HG03378 (cell line): ENCODE measurements around the gene CLDN2.
"Not testable (repeated sequence)": the region's sequence is repeated elsewhere in the genome, so short reads cannot be mapped to it uniquely, and the experiment has no call there.

ENCODE experiments used
- ATAC-seq: cut with Tn5 transposase; IDR thresholded peaks from one replicate; pipeline ENCODE4 v1.9.1; 2021; ENCODE audit warnings: mild to moderate bottlenecking, moderate library complexity; ENCODE audit not compliant: unreplicated experiment

Gene CLDN2, protein sequence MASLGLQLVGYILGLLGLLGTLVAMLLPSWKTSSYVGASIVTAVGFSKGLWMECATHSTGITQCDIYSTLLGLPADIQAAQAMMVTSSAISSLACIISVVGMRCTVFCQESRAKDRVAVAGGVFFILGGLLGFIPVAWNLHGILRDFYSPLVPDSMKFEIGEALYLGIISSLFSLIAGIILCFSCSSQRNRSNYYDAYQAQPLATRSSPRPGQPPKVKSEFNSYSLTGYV

DNA sequence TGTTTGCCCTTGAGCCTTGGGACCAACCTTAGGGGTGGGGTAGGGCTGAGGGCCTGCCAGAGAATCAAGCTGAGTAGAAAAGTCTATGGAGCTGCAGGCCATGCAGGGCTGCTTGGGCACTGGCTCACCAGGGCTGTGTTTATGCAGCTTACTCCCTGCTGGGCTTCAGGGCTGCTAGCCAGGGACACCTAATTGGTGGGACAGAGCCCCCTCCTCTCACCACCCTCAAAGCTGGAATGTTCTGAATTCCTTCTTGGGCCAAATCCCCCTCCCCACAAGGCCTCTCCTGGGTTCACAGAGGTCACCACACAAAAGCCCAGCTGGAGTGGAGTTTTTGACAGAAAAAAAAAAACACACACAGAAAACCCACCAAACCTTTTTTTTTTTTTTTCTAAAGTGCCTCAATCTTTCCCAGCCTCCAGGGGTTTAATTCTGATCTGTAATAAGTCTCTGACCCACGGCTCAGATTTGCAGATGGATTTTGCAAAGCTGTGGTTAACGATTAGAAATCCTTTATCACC lies at the start of gene CLDN2:
TSS of gene CLDN2 (plus strand) at position 471 of the 521 bp plus-strand sequence. CDS start 7,827 bp downstream, outside the sequence.
- no peak for ATAC-seq

DNA sequence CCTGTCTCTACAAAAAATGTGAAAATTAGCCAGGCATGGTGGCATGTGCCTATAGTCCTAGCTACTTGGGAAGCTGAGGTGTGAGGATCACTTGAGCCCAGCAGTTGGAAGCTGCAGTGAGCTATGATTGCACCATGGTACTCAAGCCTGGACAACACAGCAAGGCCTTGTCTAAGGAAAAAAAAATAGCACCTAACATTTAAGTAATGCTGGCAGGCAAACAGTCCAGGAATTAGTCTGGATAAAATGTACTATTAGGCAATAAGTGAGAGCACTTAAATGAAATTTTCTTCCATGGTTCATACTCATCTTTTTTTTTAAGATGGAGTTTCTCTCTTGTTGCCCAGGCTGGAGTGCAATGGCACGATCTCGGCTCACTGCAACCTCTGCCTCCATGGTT lies 47.4 kb upstream of the CLDN2 start:
- not testable (repeated sequence) for ATAC-seq

DNA sequence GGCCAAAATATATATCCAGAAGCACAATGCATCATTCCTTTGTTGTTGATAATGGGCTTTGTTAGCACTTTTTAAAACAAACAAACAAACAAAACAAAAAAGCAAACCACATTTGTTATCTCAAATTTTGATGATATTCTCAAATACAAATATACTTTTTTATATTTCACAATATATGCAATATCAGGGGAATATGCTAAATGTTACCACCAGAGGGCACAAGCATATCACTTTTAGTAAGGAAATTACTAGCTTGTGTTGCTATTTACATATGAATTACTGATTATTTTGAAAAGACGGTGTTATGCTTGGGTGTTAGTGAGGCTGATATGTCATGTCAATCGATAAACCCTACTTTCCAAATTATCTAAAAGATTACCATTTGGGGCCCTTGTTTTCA lies 46.1 kb upstream of the CLDN2 start:
- ATAC-seq = no peak

DNA sequence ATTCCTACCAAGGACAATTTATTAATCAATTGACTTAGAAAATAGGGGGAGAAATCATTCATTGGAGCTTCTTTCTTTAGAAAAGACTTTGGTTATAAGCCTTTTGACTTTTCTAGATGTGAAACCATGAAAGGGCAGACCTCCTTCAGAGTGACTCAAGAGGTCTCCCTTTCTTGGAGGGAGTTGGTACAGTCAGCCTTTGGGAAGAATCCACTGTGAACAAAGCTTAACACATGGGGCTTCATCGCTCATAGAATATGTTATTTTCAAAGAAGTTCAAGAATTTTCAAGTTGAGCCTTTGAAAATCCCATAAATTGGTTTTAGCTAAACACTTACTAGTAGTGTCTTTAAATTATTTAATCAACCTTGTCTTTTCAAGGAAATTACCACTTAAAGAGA lies 45.1 kb upstream of the CLDN2 start:
- no peak for ATAC-seq

DNA sequence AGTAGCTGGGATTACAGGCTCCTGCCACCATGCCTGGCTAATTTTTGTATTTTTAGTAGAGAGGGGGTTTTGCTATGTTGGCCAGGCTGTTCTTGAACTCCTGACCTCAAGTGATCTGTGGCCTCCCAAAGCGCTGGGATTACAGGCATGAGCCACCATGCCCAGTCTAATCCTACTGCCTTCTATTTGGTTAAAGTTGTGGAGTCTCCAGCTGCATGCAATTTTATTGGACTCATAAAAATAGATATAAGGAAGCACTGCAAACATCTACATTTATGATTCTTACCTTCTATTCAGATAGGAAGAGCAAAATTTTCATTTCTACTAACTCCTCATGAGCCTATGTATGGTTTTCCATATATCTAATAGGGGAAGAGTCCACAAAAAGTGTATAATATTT lies 30.7 kb upstream of the CLDN2 start:
- ATAC-seq = no peak

DNA sequence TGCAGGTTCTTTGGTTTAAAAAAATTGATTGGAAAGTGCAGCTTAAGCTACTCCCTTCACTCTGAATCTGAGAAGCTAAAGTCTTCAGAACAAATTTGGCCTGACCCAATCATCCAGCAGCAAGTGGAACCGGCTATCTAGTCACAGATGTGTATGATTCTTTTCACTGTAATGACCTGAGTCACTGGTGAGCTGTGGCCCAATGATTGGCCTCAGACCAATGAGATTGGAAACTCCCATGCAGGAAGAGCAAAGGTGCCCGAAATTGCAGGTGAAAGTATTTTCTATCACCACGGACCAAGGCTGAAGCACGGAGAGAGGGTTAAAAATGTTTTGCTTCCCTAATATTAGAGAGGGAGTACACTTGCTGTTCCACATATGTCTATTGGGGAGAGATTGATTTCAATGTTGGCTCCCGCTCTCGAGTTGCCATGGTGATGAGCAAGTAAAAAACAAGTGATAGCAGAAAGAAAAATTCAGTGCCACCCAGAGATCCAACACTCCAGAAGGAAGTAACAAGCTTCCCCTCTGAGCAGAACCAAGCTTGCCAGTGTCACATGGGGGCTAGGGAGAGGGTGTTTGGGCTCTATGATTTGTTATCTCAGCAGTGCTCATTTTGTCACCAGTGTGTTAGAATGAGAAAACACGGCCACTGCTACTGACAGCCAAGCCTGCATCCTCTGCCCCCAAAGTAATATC lies 28.3 kb upstream of the CLDN2 start:
- no peak for ATAC-seq

DNA sequence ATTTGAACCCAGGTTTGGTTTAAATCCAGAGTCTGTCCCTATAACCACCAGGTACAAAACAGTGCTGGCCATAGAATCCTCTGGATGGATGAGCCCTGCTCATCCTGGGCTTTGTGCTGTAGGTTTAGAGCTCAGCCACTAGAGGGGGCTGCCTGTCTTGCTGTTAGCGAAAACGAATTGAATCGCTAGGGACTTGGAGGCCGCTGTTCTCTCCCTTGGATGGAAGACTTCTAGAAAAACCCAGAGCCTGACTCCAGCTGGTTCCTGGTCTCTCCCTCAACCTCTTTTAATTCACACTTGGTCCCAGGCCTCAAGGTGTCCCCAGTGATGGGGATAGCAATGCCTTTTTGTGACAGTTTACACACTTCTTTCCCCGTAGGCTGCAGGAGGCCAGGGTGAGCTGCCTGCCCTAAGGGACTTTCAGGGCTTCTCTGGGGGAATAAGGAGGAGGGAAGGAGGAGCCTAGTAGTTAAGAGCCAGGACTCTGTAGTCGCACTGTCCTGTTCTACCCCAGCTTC lies 25.8 kb upstream of the CLDN2 start:
- peak; percentile 53 for ATAC-seq

DNA sequence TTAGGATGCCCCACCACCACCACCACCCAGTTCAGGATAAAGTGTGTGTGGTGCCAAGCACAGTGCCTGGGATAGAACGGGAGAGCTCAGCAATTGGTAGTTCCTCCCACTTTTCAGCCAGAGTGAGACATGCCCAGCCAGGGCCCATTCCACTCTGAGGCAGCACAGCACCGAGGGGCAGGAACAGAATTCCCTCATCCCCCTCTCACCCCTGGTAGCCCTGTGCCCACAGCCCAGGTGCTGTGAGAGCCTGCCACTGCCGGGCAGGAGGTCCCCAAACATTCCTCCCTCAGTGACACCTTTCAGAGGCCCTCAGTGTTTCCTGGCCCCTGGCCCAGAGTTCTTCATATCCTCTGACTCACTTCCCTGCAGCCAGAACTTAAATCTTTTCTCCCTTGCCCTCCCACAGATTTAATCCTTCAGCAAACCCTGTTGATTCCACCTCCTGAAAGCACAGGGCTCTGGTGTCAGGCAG lies 25.2 kb upstream of the CLDN2 start:
- ATAC-seq = no peak

DNA sequence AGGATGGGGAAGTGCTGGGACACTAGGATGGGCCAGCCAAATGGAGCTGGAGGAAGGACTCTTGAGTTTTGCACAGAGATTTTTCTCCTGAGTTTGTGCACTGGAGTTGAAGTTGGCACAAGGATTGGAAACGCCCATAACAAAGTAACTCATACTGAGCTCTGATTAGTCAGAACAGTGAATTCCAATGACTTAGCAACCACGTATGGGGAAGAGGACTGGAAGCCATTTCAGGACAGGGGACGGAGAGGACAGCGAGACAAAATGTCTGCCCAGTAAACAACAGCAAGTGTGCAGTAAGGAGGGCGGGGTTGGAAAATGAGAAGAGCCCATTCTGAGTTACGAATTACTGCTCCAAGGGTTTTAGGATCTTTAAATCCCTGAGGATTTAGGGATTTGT lies 22.9 kb upstream of the CLDN2 start:
- no peak for ATAC-seq

DNA sequence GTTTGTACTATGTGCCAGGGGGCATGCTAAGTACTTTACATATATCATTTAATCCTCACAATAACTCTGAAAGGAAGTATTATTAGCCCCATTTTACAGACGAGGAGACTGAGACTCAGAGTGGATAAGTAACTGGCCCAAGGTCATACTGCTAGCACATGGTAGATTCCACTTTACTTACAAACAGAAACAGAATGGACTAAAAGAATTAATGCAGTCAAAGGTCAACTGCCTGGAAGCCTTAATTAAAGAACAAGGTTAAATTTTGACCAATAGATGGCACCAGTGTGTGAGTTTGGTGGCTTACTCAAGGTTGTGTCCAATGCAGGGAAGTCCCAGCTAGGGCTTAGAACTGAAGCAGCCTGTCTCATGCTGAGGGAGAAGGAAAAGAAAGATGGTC lies 21.7 kb upstream of the CLDN2 start:
- peak; percentile 72 for ATAC-seq

DNA sequence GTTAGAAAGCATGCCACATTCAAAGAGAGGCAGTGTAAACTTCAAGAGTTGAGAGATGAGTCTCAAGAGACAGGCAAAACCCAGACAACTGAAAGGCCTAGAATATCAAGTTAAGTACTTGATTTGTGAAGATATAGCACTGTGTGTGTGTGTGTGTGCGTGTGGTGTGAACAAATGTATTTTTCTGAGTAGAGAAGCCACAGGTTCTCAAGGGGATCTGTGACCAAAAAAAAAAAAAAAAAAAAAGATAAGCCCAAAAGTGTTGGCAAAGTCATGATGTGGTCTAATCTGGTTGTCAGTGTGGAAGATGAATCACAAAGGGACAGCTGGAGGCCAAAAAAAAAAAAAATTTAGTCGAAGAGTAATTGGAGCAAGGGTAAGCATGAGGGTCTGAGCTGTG lies 20.9 kb upstream of the CLDN2 start:
- ATAC-seq = no peak

DNA sequence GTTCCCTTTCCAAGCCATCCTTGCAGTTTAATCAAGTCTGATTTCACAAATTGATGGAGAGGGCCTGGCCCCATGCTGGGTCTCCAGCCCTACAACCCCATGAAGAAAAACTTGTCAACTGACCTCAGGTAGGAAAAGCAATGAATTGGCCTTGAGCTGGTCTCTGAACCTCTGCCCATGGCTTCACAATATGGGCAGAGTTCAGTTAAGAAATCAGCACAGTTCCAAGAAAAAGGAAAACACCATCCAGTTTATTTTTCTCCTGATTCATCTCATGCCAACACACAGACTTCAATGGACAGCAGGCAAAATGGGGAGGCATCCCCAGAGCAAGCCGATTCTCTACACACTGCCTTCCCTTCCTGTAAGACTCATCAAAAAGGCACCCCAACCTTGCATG lies 20.4 kb upstream of the CLDN2 start:
- no peak for ATAC-seq

DNA sequence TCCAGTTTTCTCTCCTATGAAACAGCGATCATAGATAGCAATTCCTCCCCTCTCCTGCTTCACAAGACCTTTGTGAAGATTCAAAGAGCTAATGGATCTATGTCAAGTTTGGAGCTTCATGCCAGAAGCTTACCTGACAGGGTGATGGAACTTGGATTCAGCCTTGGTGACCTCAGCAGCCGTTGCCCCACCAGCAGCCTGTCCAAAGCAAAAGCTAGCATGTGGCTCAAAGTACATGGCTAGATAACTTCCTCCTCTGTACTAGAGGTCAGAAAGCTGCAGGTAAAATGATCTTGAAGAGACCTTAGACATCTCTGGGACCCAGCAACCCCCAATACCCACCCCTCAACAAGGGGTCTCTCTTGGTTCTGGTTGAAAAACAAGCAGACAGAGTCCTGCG lies 18.9 kb upstream of the CLDN2 start:
- ATAC-seq = no peak

DNA sequence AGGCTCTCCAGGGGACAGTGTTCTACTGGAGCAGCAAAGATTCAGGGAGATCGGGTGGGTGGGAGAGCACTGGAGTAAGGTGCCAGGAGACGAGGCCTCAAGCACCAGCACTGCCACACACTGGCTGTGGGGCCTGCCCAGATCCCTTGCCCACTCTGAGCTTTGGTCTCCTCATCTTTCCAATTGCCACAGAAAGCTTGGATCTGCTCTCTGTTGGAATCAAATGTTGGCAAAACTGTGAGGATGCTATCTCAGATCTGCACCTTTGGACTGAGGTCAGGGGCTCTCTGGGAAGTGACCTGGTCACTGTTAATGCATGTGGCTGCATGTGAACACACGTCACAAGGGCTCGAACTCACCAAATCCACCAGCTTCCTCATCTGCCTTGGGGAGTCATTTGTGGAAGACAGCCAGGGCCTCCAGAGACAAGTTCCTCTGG lies 18.4 kb upstream of the CLDN2 start:
- ATAC-seq = no peak

DNA sequence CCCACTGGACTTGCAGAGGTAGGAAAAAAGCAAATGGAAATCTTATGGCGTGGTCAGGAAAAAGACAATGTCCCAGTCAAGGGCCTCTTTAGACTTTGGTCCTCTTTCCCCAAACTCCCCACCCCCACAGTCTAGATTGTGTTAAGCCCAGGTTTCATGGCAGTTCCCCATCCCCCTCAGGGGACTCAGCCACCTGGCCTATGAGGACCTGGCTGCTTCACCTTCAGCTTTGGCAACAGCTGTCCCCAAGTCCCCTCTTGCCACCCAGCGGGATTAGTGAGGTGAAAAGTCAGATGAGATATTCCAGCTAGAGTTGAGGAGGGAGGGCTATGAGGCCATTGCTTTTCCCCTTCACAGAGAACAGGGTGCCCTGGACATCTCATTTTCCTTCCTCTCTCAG lies 17.5 kb upstream of the CLDN2 start:
- no peak for ATAC-seq

DNA sequence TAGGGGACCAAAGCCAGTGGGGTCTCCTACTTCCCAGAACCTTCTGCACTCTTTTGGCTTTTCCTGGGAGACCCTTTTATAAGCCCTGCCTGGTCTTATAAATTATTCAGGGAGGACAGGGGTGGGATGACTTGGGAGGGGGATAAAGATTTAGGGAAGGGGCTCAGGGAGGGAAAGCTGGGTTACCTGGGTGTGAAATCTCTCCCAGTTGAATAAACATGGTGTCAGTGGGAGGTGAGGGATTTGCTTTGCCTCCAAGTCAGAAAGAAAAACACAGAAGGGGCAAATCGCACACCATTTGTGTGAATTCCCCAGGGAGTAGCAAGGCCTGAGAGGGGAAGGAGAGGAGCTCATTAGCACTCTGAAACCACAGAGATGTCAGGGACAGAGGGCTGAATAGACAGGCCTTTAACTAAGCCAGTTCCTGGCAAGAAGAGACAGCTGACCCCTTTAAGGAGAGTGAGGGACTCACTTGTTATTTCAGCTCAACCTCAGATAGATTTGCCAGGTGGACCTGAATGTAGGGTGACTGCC lies 16.8 kb upstream of the CLDN2 start, which contains the start of gene RIPPLY1:
TSS of gene RIPPLY1 (minus strand) at position 51 of the 534 bp plus-strand sequence. CDS start 54 bp downstream, outside the sequence.
- ATAC-seq = no peak

DNA sequence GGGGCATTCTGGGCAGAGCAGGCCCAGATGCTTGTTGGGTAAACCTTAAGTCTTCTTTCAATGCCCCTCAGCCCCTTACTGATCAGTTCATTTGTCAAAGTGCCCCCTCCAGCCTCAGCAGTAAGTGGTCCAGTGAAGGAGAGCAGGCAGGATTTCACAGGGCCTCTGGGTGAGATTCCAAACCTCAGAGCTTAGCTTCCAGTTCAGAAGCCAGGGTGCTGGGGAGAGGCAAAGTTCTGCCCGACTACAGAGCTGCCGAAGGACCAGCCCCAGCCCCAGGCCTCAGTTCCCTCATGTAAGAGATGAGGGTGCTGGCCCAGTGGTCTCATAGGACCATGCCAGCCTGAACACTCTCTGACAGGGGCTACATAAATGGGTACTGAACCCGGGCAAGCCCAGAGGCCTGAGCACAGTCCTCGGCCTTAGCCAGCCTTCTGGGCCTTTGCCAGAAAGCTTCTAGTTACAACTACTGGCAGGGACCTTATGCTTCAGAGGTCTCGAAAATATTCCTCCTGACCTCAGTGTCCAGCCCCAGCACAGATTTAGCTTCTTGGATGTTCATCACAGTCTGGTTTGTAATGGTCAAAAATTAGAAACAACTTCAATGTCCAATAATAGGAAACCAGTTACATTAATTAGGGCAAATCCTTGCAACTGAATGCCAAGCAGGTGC lies 16.2 kb upstream of the CLDN2 start:
- no peak for ATAC-seq

DNA sequence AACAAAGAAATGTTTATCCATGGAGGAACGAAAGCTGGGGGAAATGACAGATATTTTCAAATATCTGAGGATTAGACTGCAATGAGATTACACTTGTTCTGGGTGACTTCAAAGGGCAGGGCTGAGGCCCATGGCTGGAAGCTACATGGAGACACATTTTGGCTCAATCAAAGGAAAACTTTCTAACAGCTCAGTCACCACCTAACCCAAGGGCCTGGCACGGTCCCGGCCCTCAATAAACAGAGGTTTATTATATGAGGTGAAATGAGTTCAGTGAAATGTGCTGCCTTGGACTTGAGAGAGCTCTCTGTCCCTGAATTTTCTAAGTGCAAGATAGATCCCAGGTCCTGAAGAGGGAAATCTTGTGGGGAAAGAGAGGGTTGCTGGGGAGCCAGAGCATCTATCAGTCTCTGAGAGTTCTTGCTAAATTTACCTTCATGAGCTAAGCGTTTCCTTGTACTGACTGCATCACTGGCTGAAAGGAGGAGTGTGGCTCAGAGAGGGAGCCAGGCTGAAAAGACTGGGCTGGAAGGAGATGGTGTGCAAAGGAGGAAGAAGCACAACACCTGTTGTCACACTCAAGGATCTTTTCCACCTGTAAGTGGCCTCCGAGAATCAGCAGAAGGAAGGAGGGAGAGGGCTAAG lies 15.0 kb upstream of the CLDN2 start:
- no peak for ATAC-seq

DNA sequence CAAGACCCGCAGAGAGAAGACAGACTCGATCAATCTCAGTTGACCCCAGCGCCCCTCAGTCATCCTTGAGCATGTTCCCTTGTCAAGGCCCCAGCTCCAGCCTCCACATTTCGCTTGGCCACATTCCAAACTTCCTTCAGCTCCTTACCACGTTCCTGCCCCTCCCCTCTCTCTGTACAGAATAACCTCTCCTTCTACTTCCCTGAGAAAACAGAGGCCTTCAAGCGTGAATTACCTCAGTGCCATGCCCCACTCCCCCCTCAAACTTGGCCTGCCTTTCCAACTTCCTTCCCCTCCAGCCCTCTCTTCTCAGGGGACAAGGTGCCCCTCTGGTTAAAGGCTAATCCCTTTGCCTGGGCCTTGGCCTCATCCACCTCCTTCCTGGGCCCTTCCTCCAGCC lies 13.8 kb upstream of the CLDN2 start:
- ATAC-seq = no peak

DNA sequence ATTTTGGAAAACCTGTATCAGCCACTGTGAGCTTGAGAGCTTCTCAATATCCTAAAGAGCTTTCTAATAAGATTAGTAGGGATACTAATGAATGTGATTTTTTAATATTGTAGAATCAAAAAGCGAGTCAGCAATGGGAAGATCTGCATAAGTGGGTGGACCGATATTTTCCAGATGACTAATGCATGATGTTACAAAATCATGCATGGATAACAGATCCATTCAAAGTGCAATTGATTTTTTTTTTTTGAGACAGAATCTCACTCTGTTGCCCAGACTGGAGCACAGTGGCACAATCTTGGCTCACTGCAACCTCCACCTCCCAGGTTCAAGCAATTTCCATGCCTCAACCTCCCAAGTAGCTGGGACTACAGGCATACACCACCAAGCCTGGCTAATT lies 7.3 kb upstream of the CLDN2 start:
- ATAC-seq = no peak
